Activated CD4-positive, CD25-positive, alpha-beta regulatory T cell (primary cell): Measurements from ENCODE around the gene RPL37A.
"Not testable (repeated sequence)": the region's sequence is repeated elsewhere in the genome, so short reads cannot be mapped to it uniquely, and the experiment has no call there.

ENCODE experiments used
- DNase-seq, 4 experiments: peaks; one replicate each; lab custom pipeline; 2025; lab: John Stamatoyannopoulos, UW

RPL37A gene

DNA sequence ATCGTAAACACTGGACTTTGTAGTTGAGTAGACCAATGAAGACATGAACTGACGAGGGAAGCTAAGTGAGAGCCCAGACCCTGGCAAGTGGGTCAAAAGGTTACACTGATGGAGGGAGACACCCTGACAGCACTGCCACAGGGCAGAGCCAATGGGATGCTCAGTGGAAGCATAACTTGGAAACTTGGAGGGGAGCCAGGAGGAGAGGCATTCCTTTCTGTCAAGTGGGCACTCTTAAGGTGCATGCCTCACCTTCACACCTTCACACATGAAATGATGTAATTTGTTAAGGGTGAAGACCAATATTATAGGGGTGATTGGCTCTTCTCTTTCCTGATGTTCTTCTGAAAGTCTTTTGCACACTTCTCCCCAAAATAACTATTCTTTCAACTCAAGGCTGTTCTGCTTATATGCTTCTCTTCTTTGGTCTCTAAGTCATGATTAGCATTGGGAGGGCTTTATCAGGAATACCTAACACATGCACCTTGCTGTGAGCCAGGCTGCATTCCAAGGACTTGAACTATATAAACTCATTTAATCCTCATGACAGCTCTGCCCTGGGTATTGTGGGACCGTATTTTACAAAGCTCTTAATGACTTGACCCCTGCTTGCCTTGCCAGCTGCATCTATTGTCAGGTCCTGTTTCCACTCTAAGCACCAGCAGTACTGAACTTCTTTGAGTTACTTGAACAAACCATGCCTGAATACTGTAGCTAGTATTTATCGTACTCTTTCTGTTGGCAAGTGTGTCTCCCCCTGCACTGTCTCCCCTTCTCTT is 19.0 kb downstream of the RPL37A start:
- no peak for DNase-seq

DNA sequence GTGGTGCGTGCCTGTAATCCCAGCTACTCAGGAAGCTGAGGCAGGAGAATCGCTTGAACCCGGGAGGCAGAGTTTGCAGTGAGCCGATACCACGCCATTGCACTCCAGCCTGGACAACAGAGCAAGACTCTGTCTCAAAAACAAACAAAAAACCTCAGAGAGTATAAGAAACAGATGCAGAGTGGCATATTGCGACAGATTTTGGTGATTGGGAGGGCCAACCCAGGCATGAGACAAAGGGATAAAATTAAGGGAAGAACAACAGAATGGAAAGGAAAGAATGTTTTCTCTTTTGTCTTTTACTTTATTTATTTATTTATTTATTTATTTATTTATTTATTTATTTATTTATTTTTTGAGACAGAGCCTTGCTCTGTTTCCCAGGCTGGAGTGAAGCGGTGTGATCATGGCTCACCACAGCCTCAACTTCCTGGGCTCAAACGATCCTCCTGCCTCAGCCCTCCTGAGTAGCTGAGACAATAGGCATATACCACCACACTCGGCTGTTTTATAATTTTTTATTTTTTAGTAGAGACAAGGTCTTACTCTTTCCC is 20.0 kb downstream of the RPL37A start:
- not testable (repeated sequence) for DNase-seq

DNA sequence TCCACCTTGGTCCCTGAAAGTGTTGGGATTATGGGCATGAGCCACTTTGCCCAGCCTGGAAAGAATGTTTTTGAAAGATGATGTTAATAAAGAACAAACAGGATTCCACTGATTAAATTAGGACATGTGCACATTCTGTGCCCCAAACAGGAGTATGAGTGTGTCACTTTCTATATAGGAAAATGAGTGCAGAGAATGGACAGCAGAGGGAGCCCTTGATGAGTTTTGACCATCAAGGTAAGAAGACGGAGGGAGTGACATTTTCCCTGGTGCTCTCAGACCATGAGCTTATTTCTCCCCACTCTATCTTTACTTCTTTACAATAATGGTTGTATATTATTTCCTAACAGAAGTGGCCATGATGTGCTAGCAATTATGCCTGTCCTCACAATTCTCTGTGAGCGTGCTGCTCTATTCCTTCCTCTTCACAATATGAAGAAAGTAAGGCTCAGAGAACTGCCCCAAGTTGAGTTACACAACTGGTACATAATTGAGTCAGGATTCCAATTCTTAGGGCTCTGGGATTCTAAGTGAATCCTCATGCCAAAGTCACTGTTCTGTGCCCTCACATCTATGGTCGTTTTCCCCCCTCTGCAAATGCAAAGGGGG is 20.6 kb downstream of the RPL37A start:
- DNase-seq, result peak in 2 of 4 experiments; percentile 2 to 3

DNA sequence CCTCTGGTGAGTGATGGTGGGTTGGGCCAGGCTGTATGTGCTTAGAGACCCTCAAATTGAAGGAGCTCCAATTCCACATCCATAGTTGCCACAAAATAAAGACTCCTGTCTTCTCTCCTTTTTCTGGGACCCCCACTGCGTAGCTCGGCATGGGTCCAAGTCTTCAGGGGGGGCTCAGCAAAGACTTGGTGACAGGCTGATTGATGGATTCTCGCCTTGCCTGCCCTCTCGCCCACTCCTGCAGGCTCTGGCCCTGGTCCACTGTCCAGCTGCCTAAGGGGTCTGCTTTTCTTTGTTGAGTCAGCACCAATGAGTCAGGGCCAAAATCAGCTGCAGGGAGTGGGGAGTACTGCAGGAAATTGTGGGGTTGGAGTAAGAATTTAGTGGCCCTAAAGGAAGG is 21.5 kb downstream of the RPL37A start:
- DNase-seq, result no peak

DNA sequence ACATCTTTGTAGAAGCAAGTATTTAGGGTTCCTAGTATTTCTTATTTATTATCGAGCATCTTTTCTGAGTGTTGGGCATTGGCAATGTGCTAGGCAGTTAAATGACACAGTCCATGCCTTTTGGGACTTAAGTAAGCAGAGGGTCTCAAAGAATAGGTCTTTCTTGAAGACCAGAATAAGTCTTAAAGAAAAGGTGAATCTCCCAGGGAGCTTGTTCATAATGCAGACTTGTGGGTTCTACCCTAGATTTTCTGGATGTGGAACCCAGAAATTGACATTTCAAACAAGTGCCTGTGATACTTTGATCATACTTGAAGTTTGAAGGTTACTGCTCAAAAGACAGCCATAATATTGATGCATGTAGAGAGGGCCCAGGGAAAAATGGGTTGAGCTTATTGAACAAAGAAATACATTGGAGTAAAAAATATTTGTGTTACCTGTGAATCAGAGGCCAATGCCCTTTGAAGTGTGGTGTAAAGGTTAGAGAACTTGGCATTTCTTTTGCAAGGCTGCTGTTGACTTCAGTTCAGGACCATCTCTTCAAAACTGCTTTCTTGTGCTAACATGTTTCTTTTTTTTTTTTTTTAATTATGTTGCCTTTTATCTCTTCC is 24.4 kb downstream of the RPL37A start:
- DNase-seq, result no peak

DNA sequence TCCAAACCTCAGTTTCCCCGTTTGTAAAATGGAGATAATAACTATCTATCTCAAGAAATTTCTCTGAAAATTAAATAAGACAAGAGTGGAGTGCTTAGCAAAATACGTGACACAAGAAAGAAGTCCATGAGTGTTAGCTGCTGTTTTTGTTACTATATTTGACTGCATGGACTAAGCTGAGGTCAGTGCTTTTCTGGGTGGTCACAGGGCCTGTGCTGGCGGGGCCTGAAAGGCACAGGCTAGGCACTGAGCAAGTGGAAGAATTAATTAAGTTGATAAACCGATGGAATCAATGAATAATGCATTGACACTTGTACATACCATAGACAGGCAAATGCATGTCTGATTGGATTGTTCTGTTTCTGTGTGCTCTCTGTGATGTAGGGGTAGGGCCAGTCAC is 27.3 kb downstream of the RPL37A start:
- DNase-seq, result no peak

DNA sequence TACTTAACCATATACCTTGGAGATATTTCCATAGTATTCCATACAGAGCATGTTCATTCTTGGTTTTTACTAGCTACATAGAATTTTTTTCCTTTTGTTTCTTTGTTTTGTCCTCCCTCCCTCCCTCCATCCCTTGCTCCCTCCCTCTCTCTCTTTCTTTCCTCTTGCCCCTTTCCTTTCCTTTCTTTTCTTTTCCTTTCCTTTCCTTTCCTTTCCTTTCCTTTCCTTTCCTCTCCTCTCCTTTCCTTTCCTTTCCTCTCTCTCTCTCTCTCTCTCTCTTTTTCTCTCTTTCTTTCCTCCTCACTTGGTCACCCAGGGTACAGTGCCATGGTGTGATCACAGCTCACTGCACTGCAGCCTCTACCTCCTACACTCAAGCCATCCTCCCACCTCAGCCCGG is 28.3 kb downstream of the RPL37A start:
- DNase-seq, result no peak

DNA sequence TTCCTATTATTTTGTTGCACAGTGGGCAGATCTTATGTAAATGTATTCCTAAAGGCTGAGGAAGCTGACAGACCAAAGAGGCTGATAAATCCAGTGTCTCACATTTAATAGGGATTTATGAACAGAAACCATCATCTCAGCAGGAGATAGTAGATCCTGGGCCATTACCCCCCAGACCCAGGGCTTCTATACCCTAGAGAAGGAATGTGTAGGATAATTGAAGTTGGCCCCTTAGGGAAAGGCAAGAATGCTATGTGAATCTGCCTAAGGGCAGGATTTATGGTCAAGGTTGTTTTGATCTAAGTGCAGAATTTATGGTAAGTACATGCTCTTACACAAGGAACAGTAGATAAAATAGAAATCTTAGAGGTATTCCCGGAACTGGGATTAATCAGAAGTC is 29.0 kb downstream of the RPL37A start:
- DNase-seq, result no peak

DNA sequence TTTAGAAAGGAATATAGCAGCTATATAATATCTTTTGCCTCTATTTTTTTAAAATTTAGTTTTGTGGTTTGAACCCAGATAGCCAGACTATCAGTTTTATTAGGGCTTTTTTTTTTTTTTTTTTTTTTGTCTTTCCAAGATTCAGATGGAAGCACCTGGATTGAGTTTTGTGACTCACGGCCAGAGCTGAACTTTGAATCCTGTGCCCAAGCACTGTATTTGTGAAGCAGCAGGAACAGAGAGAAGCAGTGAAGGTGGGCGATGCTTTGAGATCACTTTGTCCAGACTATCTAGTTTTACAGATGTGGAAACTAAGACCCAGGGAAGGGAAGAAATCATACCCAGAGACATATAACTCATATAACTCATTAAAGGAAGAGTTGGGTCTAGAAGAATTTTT is 33.9 kb downstream of the RPL37A start:
- no peak for DNase-seq

DNA sequence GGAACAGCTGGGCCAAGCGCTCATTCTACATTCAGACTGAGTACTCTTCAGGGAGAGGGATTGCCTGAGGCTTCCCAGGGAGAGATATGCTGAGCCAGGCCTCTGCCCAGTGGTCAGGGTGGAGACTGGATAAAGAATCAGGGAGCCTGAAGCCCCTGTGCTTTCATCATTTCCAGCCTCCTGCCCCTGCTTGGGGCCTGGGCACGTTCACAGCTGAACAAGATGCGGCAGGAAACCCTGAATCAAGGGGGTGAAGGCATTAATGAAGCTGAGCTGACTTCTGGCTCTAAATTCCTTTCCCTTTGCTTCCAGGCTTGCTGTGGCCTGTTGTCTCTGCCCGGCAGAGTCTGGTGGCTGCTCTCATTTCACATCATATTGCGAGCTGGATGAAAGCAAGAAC is 35.0 kb downstream of the RPL37A start:
- no peak for DNase-seq

DNA sequence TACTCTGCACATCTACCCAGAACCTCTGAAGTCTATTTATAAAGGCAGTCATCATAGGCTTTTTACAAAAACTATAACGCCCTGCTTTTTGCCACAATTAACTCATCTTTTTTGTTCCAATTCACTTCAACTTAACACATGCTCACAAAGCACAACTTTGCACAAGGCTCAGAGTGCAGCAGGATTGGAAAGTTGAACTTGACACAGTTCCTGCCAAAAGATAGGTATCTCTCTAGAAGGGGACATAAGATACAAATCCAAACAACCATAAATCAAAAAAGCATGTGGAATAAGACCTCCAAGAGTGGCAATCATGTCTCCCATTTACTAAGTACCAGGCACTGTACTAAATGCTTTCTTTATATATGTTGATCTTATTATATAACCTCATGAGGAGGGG is 36.2 kb downstream of the RPL37A start:
- no peak for DNase-seq

DNA sequence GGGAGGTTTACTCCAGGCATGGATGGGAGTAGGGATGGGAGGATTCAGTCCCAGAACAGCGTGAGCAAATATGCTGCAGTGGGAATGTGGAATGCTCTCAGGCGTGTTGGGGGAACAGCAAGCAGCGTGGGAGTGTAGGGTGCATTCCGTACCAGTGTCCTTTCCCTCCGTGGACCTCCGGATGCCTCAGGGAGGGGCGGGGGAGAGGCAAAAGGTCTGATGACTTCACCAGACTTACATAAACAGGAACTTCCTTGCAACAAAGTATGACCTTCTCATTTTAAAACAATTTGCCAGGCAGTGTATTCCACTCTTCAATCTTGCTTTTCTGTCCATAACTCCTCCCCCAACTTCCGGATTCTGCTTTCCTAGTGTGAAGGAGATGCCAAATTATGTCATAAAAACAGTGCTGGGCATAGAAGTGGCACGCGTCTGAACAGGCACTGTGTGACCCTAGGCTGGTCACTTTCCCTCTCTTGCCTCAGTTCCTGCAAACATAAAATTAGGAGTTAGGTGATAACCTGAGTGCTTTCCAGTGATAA is 36.9 kb downstream of the RPL37A start:
- DNase-seq, result no peak

DNA sequence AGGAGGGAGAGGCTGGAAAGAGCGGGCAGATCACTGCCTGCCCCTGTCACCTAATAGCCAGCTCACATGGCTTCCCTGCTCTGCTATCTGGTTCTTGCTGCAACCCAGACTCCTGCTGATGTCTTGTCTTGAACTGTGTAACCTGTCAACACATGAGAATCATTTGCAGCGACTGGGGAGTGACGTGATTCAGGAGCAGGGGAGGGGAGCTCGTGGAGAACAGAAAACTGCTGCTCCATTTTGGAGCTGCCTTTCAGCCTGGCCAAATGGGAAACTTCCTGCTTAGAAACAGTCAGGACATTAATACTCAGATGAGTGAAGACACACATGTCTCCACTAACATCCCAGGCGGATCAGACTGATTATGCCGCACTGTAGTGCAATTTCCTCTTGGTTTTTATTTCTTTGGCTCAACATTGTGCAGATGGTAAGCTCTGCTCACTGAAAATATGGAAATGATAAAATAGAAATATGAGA is 38.1 kb downstream of the RPL37A start:
- no peak for DNase-seq

DNA sequence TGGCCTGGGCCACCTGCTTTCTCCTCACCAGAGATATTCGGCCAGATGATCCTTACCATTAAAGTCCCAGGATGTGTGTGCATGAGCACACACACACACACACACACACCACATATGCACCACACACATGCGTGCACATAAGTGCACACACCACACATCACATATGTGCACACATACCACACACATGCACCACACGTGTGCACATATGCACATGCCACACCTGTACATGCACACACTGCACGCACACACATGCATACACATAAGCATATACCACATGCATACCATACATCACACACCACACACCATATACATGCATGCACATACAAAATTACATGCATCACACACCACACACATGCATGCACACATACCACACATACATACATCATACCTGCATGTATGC is 38.7 kb downstream of the RPL37A start:
- no peak for DNase-seq

DNA sequence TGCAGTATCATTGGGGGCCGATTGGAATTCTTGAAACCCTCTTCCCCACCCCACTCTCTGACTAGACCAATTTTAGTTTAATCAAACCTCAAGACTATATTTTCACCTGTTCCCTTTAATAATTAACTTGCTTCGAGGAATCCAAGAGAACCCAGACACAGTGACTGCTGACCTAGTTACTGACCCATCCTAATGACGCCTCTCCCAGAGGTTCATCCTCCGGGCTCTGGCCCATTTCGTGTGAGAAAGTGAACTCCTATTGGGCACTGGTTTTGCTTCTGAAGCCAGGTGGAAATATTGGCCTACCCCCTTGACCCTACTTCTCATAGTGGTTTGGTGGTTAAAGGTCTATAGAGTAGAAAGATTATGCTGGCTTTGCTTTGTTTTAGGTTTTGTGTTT is 39.9 kb downstream of the RPL37A start:
- no peak for DNase-seq

DNA sequence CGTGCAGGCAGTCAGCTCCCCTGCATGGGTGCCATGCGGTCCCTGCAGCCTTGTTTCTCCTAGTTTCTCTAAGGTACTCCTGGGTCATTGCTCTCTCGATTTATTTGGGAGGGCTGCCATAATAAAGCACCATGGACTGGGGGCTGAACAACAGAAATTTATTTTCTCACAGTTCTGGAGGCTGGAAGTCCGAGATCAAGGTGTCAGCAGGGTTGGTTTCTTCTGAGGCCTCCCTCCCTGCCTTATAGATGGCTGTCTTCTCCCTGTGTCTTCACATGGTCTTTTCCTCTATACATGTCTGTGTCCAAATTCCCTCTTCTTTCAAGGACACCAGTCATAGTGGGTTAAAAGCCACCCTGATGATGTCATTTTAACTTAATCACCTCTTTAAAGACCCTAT is 40.5 kb downstream of the RPL37A start:
- no peak for DNase-seq

DNA sequence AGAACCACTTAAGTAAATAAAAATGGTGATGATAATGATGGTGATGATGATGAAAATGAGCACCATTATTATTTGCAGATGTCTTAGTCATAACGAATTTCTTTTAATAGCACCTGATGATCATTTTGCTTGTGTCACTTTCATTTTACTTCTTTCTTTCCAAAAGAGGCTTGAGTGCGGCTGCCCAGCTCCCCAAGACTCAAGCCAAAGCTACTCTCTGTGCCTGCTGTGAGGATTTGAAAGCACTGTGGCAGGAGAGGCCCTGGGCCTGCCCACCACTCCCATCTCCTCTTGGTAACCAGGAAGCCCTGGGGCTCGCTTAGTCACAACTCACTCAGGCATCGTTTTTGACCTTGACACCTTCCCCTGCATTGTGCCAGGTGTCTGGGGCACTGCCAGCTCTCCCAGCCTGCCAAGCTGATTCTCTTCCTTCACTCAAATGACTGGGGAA is 41.2 kb downstream of the RPL37A start:
- no peak for DNase-seq

DNA sequence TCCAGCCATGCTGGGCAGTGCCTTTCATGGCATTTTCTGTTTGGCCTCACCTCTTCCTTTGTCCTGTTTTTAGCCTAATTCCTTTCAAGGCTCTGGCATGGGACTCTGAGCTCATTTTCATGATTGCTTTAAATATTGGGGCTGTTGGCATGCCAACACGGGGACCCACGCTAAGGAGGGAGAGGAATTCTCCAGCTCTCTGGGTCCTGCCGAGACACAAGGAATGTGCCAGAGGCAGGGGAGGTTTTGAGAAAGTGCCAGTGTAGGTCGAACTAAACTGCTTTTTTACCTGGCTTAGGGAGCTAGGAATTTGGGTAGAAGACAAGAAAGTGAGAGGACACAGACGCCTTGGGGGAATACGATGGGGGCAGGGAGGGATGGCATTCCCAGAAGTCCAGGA is 42.3 kb downstream of the RPL37A start:
- no peak for DNase-seq

DNA sequence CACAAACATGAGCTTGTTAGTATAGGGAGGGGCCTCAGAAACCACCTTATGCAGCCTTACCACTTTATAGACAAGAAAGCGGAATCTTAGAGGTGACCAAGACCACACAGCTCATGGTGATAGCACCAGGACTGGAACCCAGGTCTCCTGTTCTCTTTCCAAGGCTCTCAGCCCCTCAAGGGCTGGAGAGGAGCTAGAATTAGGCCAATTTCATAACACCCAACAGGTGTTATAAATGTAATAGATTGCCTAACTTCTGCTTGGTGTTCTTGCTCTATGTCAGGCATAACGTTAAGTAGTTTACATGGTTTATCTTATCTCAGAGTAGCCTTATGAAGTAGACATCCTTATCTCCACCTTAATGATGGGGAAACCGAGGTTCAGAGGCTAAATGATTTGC is 42.9 kb downstream of the RPL37A start:
- DNase-seq, result no peak

DNA sequence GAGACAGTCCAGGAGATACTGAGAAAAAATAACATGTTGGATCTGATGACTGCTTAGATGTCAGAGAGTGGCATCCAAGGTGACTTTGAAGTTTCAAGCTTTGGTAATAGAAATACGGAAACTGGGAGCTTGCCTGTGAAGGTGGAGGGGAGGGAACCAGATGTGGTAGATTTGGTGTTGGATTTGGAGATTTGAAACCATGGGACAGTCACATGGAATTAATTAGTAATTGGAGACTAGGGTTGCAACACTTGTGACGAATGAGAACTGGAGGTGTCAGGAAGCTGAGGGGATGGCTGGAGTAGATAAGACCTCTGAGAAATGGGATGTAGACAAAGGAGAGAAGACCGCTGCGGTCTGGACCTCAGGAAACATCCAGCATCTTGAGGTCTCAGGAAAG is 46.7 kb downstream of the RPL37A start:
- DNase-seq, result no peak

DNA sequence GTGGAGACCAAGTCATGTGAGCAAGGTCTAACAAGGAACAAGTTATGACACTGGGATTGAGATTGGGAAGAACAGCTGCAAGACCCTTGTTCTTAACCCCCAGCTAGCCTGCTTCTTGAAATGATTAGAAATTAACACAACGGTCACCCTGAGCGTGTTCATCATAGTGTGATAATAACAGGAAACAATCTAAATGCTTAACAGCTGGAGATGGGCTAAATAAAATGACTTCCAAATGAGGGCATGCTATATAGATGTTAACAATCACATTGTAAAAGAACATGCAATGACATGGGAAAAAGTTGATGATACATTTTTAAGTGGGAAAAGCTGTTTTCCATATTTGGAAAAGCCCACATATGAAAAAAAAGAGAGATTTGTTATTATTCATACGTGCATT is 47.6 kb downstream of the RPL37A start:
- DNase-seq, result no peak

DNA sequence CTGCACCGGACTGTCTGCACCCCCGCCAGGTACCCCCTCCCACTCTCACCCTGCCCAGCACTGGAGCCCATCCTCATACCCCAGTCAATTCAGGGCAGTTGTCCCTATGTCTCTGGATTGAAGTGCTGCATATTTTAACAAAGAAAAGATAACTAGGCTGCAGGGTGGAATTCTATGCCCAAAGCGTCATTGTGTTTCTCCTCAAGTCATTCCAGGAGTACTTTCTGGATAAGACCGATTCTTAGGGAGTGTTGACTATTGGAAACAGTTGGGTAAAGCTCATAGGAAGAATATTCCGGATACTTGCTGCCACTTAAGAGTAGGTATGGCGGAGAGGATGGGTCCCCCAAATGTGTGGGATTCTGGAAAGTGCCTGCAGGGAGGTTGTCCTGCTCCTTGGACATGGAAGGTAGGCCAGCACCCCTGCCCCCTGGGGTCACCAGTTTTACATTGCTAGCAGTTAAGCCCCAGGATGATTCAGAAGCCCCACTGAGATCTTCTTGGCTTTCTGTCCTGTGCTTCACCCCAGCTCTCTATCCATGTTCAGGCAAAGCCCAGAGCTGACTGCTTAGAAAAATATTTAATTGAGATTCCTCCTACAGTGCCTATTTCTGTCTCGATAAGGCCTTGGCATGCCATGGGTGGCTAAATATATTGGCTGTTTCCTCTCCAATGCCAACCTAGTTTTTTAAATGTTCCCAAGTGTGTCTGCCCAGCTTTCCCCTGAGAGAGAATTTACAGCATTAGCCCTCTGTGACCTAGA is 48.2 kb downstream of the RPL37A start:
- DNase-seq, result no peak
